Natural killer cell (primary cell): ENCODE measurements around the gene MRPL2. TPM values are rescaled to one million over a fixed set of nuclear protein-coding genes. Genes with fewer than 3 reads are reported as not detected.
"Not testable (repeated sequence)": the region's sequence is repeated elsewhere in the genome, so short reads cannot be mapped to it uniquely, and the experiment has no call there.

Experiments used
- ATAC-seq, 3 donors: fragments of 150-1000 bp in 2 of 3; fragments of 200-7000 bp in 1 of 3; cut with Tn5 transposase; 1 replicate in 1 of 3; 2 replicates in 2 of 3; pipeline ENCODE4 v1.10.0; 2021; ENCODE audit warnings: mild to moderate bottlenecking in 2 of 3, moderate library complexity in 2 of 3
- DNase-seq, 2 donors: peaks; one replicate each; pipeline versions ENCODE4 v3.0.0 to v3.0.0-alpha.2; 2013 to 2021; ENCODE audit warnings: mixed read lengths in 1 of 2
- H3K27ac ChIP-seq: one replicate; pipeline ENCODE4 v1.5.1; 2013; ENCODE audit warnings: mild to moderate bottlenecking, low read length
- H3K27me3 ChIP-seq: one replicate; pipeline ENCODE4 v1.6.1; 2013; ENCODE audit warnings: low read length; ENCODE audit not compliant: control insufficient read depth, insufficient read depth
- H3K36me3 ChIP-seq: one replicate; pipeline ENCODE4 v1.6.1; 2013; ENCODE audit warnings: low read length; ENCODE audit not compliant: control insufficient read depth, insufficient read depth
- H3K4me1 ChIP-seq: one replicate; pipeline ENCODE4 v1.6.1; 2013; ENCODE audit warnings: low read length; ENCODE audit not compliant: control insufficient read depth, insufficient read depth
- H3K4me3 ChIP-seq: one replicate; pipeline ENCODE4 v1.5.1; 2013; ENCODE audit warnings: low read length
- H3K9me3 ChIP-seq: one replicate; pipeline ENCODE4 v1.6.1; 2013; ENCODE audit warnings: low read length; ENCODE audit not compliant: control insufficient read depth, insufficient read depth
- H3K27ac Mint-ChIP-seq, 2 donors: one replicate each; pipeline ENCODE4 v1.8.0; 2022; ENCODE audit warnings: mild to moderate bottlenecking in 2 of 2, mixed read lengths in 2 of 2, moderate library complexity in 1 of 2
- H3K27me3 Mint-ChIP-seq, 2 donors: one replicate each; pipeline ENCODE4 v1.8.0; 2022; ENCODE audit warnings: low read depth in 2 of 2, mixed read lengths in 2 of 2
- H3K36me3 Mint-ChIP-seq: one replicate; pipeline ENCODE4 v1.8.0; 2022; ENCODE audit warnings: mixed read lengths
- H3K4me1 Mint-ChIP-seq, 2 donors: one replicate each; pipeline ENCODE4 v1.8.0; 2022; ENCODE audit warnings: mixed read lengths in 2 of 2
- H3K4me3 Mint-ChIP-seq: one replicate; pipeline ENCODE4 v1.8.0; 2022; ENCODE audit warnings: mild to moderate bottlenecking, moderate library complexity, mixed read lengths
- H3K9me3 Mint-ChIP-seq, 2 donors: one replicate each; pipeline ENCODE4 v1.8.0; 2022; ENCODE audit warnings: mixed read lengths in 2 of 2
- CTCF ChIP-seq: fragments of 200-600 bp; IDR thresholded peaks from one replicate; pipeline ENCODE4 v1.8.0; 2022; ENCODE audit warnings: antibody characterized with exemption
- WGBS: methylation state at CpG from one replicate; pipeline ENCODE4 v1.1.7; 2013; ENCODE audit warnings: missing lambda C conversion rate; ENCODE audit not compliant: insufficient coverage; 5-methylcytosine and 5-hydroxymethylcytosine counted together
- intact Hi-C: fragments of 100-400 bp; cut with micrococcal nuclease; formaldehyde crosslinking; loops from one replicate; pipeline ENCODE4 v1.14.2; 2022
- total RNA-seq, 4 donors: library from RNA; stranded (reverse); fragments of 120-200 nt in 1 of 4; gene quantifications; one replicate each; pipeline versions ENCODE4 v1.2.3 to v1.2.4, GENCODE V29; 2013 to 2022

Gene MRPL2
- total RNA-seq, 3 donors from 2014 or later (not counting 1 experiment from before 2014, with no cell fraction given): 33.4 to 38.4 (median 33.9) TPM

- intact Hi-C loops: no loop called here
- Mint-ChIP-seq H3K36me3 (no peaks in the 10 kb centered on the region), H3K4me1 (no peaks in the 10 kb centered on the region), H3K9me3 (no peaks in the 10 kb centered on the region), H3K4me3 (no peak overlapping the region), H3K27me3 (peaks cover 0 to under 1% of the 10 kb centered on the region in 2 donors), H3K27ac (no peak overlapping the region)
- Histone ChIP-seq H3K36me3 (no peaks in the 10 kb centered on the region), H3K4me3 (no peak overlapping the region), H3K27ac (no peak overlapping the region), H3K27me3 (no peaks in the 10 kb centered on the region), H3K9me3 (no peaks in the 10 kb centered on the region), H3K4me1 (no peaks in the 10 kb centered on the region)
- ATAC-seq (no peak), DNase-seq (no peak)
- TF ChIP-seq CTCF: no peak
- 71% methylated on average over 8 of the region's 8 CpGs for WGBS
These were observed 26.9 kb upstream of the MRPL2 start for GRCh38 chr6:43086022-43086658.

DNA sequence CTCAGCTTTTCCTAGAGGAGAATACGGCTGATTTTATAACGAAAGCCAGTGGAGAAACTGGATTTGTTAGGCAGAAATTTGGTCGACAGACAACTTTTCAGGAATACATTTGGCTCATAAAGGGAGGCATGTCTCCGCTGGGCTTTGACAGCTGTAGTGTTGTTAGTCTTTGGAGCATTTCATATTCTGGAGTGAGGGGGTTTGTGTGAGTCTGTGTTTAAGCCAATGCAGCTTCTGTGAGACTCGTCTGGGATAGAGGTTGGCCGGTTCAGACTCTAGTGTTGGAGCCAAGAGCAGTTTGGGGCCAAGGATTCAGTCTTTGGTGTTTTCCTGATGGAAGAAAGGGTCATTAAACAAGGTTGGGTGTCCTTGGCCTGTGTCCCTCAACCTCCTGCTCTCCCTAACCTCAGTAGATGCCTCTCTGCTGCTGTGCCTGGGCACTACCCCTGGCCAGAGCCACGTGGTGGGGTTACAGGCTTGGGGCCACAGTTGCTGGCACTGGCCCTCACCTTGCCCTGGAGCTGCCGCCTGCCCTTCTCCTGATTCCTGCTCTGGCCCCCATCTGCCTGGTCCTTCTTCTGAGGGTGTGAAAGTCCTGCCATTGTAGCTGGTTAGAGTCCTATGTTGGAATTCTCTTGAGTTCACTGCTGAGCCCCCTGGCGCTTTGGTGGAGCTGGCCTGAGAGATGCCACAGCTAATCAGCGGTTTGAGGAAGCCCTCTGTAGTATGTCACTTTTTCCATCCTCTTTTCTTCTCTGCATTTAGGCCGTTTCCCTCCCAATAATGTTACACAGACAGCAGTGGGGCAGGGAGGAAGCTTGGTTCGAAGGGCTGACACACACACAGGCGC lies 23.8 kb upstream of the MRPL2 start:
- Histone ChIP-seq H3K4me3 (no peak overlapping the region), H3K36me3 (no peaks in the 10 kb centered on the region), H3K27me3 (no peaks in the 10 kb centered on the region), H3K4me1 (no peaks in the 10 kb centered on the region), H3K27ac (no peak overlapping the region), H3K9me3 (no peaks in the 10 kb centered on the region)
- intact Hi-C loops: no loop called here
- DNase-seq (no peak), ATAC-seq (no peak)
- H3K9me3 Mint-ChIP-seq: no peaks in the 10 kb centered on the region
- WGBS: 83% methylated on average over 13 of the region's 13 CpGs
- no peaks in the 10 kb centered on the region for H3K36me3 Mint-ChIP-seq
- TF ChIP-seq CTCF: no peak
- H3K27me3 Mint-ChIP-seq: peaks cover 0 to 4% of the 10 kb centered on the region in 2 donors
- H3K4me3 Mint-ChIP-seq: no peak overlapping the region
- no peak overlapping the region for H3K27ac Mint-ChIP-seq
- no peaks in the 10 kb centered on the region for H3K4me1 Mint-ChIP-seq

GRCh38 chr6:43081922-43082321 lies 22.7 kb upstream of the MRPL2 start:
- H3K36me3 Mint-ChIP-seq, DNase-seq, H3K27me3 Mint-ChIP-seq, H3K36me3 ChIP-seq, H3K4me1 Mint-ChIP-seq, H3K27ac Mint-ChIP-seq, H3K4me3 Mint-ChIP-seq, intact Hi-C loops, H3K27ac ChIP-seq, H3K9me3 ChIP-seq, H3K4me1 ChIP-seq, H3K27me3 ChIP-seq, H3K4me3 ChIP-seq, H3K9me3 Mint-ChIP-seq, ATAC-seq: not testable (repeated sequence)
- 63% methylated on average over 7 of the region's 9 CpGs for WGBS

- no peaks in the 10 kb centered on the region for H3K36me3 Mint-ChIP-seq
- no peaks in the 10 kb centered on the region for H3K9me3 Mint-ChIP-seq
- no peaks in the 10 kb centered on the region for H3K4me1 Mint-ChIP-seq
- H3K27me3 Mint-ChIP-seq: peaks cover 0 to 9% of the 10 kb centered on the region in 2 donors
- no peak for DNase-seq
- Histone ChIP-seq H3K4me1 (peaks cover 13% of the 10 kb centered on the region), H3K4me3 (no peak overlapping the region), H3K9me3 (no peaks in the 10 kb centered on the region), H3K27me3 (peaks cover 9% of the 10 kb centered on the region), H3K36me3 (no peaks in the 10 kb centered on the region), H3K27ac (no peak overlapping the region)
- H3K4me3 Mint-ChIP-seq: no peak overlapping the region
- WGBS: 96% methylated on average over 4 of the region's 4 CpGs
- H3K27ac Mint-ChIP-seq: no peak overlapping the region
- intact Hi-C loops: no loop called here
- TF ChIP-seq CTCF: no peak
- ATAC-seq: no peak
These were observed 21.8 kb upstream of the MRPL2 start for GRCh38 chr6:43081043-43081442.
